GM18519 (cell line): ENCODE data around the gene ADARB1.

Source experiments
- ATAC-seq: cut with Tn5 transposase; IDR thresholded peaks from one replicate; pipeline ENCODE4 v1.9.1; 2021; ENCODE audit warnings: mild to moderate bottlenecking, moderate library complexity; ENCODE audit not compliant: unreplicated experiment, low FRiP score

The ADARB1 gene

GRCh38 chr21:45090966-45091365 is 16.6 kb downstream of the ADARB1 start:
- no peak for ATAC-seq

GRCh38 chr21:45091550-45092322 is 17.4 kb downstream of the ADARB1 start:
- ATAC-seq: no peak

- no peak for ATAC-seq
Observed at GRCh38 chr21:45093035-45093532, 18.7 kb downstream of the ADARB1 start.

GRCh38 chr21:45094412-45094811 is 20.0 kb downstream of the ADARB1 start:
- ATAC-seq: no peak

GRCh38 chr21:45095505-45095904 is 21.1 kb downstream of the ADARB1 start:
- no peak for ATAC-seq

- no peak for ATAC-seq
Observed at GRCh38 chr21:45096217-45096616, 21.8 kb downstream of the ADARB1 start.

- no peak for ATAC-seq
Observed at GRCh38 chr21:45097827-45098387, 23.5 kb downstream of the ADARB1 start.

GRCh38 chr21:45098867-45099266 is 24.5 kb downstream of the ADARB1 start:
- no peak for ATAC-seq

GRCh38 chr21:45099571-45099970 is 25.2 kb downstream of the ADARB1 start:
- no peak for ATAC-seq

- no peak for ATAC-seq
Observed at GRCh38 chr21:45100866-45101265, 26.5 kb downstream of the ADARB1 start.

- ATAC-seq: no peak
Observed at GRCh38 chr21:45102391-45102932, 28.1 kb downstream of the ADARB1 start.

GRCh38 chr21:45103971-45104520 is 29.7 kb downstream of the ADARB1 start:
- ATAC-seq: no peak

GRCh38 chr21:45104560-45104959 is 30.2 kb downstream of the ADARB1 start:
- no peak for ATAC-seq

GRCh38 chr21:45105906-45106485 is 31.6 kb downstream of the ADARB1 start:
- ATAC-seq: no peak

GRCh38 chr21:45108034-45108790 is 33.8 kb downstream of the ADARB1 start:
- no peak for ATAC-seq

GRCh38 chr21:45108808-45109781 is 34.7 kb downstream of the ADARB1 start:
- ATAC-seq: no peak

- ATAC-seq: peak; percentile 56
Observed at GRCh38 chr21:45109831-45110492, 35.6 kb downstream of the ADARB1 start.

- no peak for ATAC-seq
Observed at GRCh38 chr21:45110873-45111624, 36.7 kb downstream of the ADARB1 start.
